GM23248 (cell line): ENCODE measurements around the gene CNOT2. TPM values are rescaled to one million over a fixed set of nuclear protein-coding genes. Genes with fewer than 3 reads are reported as not detected.

Experiments used
- DNase-seq: peaks from one replicate; pipeline ENCODE4 v3.0.0-alpha.2; 2015
- H2AFZ ChIP-seq: fragments of 200-600 bp; sonication (generic); 2 replicates; pipeline ENCODE4 v1.6.1; 2016; ENCODE audit warnings: antibody characterized with exemption
- H3F3A ChIP-seq: fragments of 200-600 bp; sonication (generic); 2 replicates; pipeline ENCODE4 v1.6.1; 2016; ENCODE audit warnings: mild to moderate bottlenecking, antibody characterized with exemption, mixed run types; ENCODE audit not compliant: insufficient read depth
- H3K27ac ChIP-seq: fragments of 200-600 bp; sonication (generic); 2 replicates; pipeline ENCODE4 v1.5.1; 2016; ENCODE audit warnings: mild to moderate bottlenecking
- H3K27me3 ChIP-seq: fragments of 200-600 bp; sonication (generic); replicated peaks from 2 replicates; pipeline ENCODE4 v1.6.1; 2016; ENCODE audit warnings: mild to moderate bottlenecking; ENCODE audit not compliant: insufficient read depth
- H3K36me3 ChIP-seq: fragments of 200-600 bp; sonication (generic); 2 replicates; pipeline ENCODE4 v1.6.1; 2016; ENCODE audit warnings: low read depth, mild to moderate bottlenecking
- H3K4me1 ChIP-seq: fragments of 200-600 bp; sonication (generic); 2 replicates; pipeline ENCODE4 v1.6.1; 2016; ENCODE audit warnings: mild to moderate bottlenecking; ENCODE audit not compliant: insufficient read depth
- H3K4me2 ChIP-seq: fragments of 200-600 bp; sonication (generic); one replicate; pipeline ENCODE4 v1.6.1; 2016; ENCODE audit warnings: mild to moderate bottlenecking; ENCODE audit not compliant: unreplicated experiment
- H3K4me3 ChIP-seq: fragments of 200-600 bp; sonication (generic); 2 replicates; pipeline ENCODE4 v1.5.1; 2016; ENCODE audit warnings: mild to moderate bottlenecking
- H3K79me2 ChIP-seq: fragments of 200-600 bp; sonication (generic); 2 replicates; pipeline ENCODE4 v1.6.1; 2016; ENCODE audit warnings: mild to moderate bottlenecking; ENCODE audit not compliant: insufficient read depth
- H3K9ac ChIP-seq: fragments of 200-600 bp; sonication (generic); 2 replicates; pipeline ENCODE4 v1.6.1; 2016; ENCODE audit warnings: mild to moderate bottlenecking
- H3K9me2 ChIP-seq: fragments of 200-600 bp; sonication (generic); 2 replicates; pipeline ENCODE4 v1.6.1; 2016; ENCODE audit warnings: mixed run types, mild to moderate bottlenecking, moderate library complexity; ENCODE audit not compliant: insufficient read depth
- H3K9me3 ChIP-seq: fragments of 200-600 bp; sonication (generic); one replicate; pipeline ENCODE4 v1.6.1; 2017; ENCODE audit warnings: low read depth
- H4K20me1 ChIP-seq: fragments of 200-600 bp; sonication (generic); 2 replicates; pipeline ENCODE4 v1.6.0; 2016; ENCODE audit not compliant: insufficient read depth
- EZH2 ChIP-seq: fragments of 200-600 bp; sonication (generic); IDR thresholded peaks from 2 replicates; pipeline ENCODE4 v1.6.1; 2018; ENCODE audit warnings: antibody characterized with exemption, mild to moderate bottlenecking; ENCODE audit not compliant: insufficient read depth, poor library complexity, severe bottlenecking
- EZH2phosphoT487 ChIP-seq: fragments of 200-600 bp; sonication (generic); IDR thresholded peaks from 2 replicates; pipeline ENCODE4 v1.6.1; 2018; ENCODE audit warnings: antibody characterized with exemption, moderate library complexity, mild to moderate bottlenecking, low read depth; ENCODE audit not compliant: insufficient read depth
- WGBS, 2 experiments: methylation state at CpG; one replicate each; pipeline ENCODE4 v1.1.6; 2015 to 2017; ENCODE audit warnings: low lambda C conversion rate in 2 of 2, low coverage in 1 of 2; ENCODE audit errors: missing lambda C conversion rate in 2 of 2; 5-methylcytosine and 5-hydroxymethylcytosine counted together
- in situ Hi-C: fragments of 300-500 bp; cut with MboI; formaldehyde crosslinking; loops from 2 replicates; pipeline ENCODE4 v1.15.0; 2020
- polyA plus RNA-seq: library from polyadenylated mRNA; unstranded; fragments of >200 nt; fragmentation: Nextera tagmentation; extraction: Ambion mirVana; gene quantifications from 2 replicates; pipeline ENCODE4 v1.2.1, GENCODE V29; 2016
- total RNA-seq: library from RNA; depleted of rRNA; stranded (reverse); fragments of >200 nt; shearing (Covaris generic); gene quantifications from 2 replicates; pipeline ENCODE4 v1.2.3, GENCODE V29; 2014

The CNOT2 gene
- total and polyA plus RNA-seq, 2 experiments from 2014 or later = 74.3 to 92.4 TPM

DNA sequence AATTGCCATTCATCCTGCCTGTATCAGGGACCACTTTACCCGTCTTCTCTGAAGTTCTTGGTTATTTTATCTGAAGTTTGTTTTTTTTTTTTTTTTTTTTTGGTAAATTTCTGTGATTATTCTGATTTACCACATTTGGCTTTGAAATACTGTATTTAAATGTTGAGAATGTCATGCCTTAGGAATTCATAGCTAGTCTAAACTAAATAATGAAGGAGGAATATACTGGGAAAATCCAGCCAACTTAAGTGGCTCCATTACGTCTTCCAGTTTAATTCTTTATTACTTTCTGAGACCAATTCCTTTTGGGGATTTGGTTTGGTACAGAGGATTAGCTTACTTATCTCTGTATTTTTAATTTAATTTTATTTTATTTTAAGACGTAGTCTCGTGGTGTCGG, 62.6 kb downstream of the CNOT2 start:
- TF ChIP-seq EZH2 = no peak
- TF ChIP-seq EZH2phosphoT487 = no peak
- Histone ChIP-seq H3K4me1 (no peaks in the 10 kb centered on the region), H3K9me3 (no peaks in the 10 kb centered on the region), H3K9me2 (no peaks in the 10 kb centered on the region), H2AFZ (no peak overlapping the region), H3K4me3 (no peak overlapping the region), H3F3A (no peaks in the 10 kb centered on the region), H4K20me1 (no peaks in the 10 kb centered on the region), H3K27ac (no peak overlapping the region), H3K9ac (no peak overlapping the region), H3K4me2 (no peak overlapping the region), H3K36me3 (0 out of 2 replicates have a peak, but pooled peaks cover 4% of the 10 kb centered on the region), H3K79me2 (peaks cover 90% of the 10 kb centered on the region), H3K27me3 (no peaks in the 10 kb centered on the region)
- in situ Hi-C loops = no loop called here
- WGBS, 2 experiments = 88 to 89% methylated on average over 5 of the region's 5 CpGs
- peak; percentile 25 for DNase-seq

DNA sequence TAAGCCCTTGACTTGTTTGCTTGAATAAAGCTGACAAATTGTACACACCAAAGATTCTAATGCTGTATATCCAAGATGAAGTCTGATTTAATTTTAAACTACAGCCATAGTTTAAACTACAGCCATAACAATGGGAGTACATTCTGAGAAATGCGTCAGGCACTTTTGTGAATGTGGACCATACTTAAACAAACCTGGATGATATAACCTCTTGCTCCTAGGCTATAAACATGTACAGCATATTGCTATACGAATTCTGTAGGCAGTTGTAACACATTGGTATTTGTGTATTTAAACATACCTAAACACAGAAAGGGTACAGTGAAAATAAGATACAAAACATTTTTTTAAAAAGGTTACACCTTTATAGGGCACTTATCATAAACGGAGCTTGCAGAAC, 63.4 kb downstream of the CNOT2 start:
- WGBS, 2 experiments = 94 to 95% methylated on average over 3 of the region's 3 CpGs
- Histone ChIP-seq H3K9me3 (no peaks in the 10 kb centered on the region), H3K4me3 (no peak overlapping the region), H3K79me2 (peaks cover 90% of the 10 kb centered on the region), H3K9me2 (no peaks in the 10 kb centered on the region), H3K36me3 (0 out of 2 replicates have a peak, but pooled peaks cover 10% of the 10 kb centered on the region), H3K9ac (no peak overlapping the region), H3K27ac (no peak overlapping the region), H3F3A (no peaks in the 10 kb centered on the region), H3K27me3 (no peaks in the 10 kb centered on the region), H3K4me1 (no peaks in the 10 kb centered on the region), H3K4me2 (no peak overlapping the region), H4K20me1 (no peaks in the 10 kb centered on the region), H2AFZ (no peak overlapping the region)
- in situ Hi-C loops = no loop called here
- DNase-seq = no peak
- no peak for TF ChIP-seq EZH2phosphoT487
- TF ChIP-seq EZH2 = no peak

DNA sequence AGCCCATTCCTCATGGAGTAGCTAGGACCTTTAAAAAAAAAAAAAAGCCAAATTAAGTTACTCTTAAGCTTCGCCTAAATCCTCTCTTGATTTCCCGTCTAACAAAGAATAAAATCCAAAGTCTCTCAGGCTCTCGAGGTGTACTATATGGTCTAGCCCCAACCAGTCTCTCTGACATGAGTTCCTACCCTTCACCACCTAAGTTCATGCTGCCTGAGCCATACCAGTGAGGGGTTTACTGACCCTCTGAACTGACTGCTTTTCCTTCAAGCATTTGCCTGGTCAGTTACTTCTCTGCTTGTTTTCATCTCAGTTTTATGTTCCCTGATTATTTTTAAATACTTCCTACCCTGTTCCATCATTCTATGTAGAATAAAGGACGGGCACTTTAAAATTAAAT, 64.6 kb downstream of the CNOT2 start:
- Histone ChIP-seq H2AFZ (no peak overlapping the region), H3K79me2 (peaks cover 99% of the 10 kb centered on the region), H3K9me3 (no peaks in the 10 kb centered on the region), H3K4me3 (no peak overlapping the region), H3K4me2 (no peak overlapping the region), H3F3A (no peaks in the 10 kb centered on the region), H4K20me1 (no peaks in the 10 kb centered on the region), H3K9me2 (no peaks in the 10 kb centered on the region), H3K27me3 (no peaks in the 10 kb centered on the region), H3K9ac (no peak overlapping the region), H3K27ac (no peak overlapping the region), H3K36me3 (0 out of 2 replicates have a peak, but pooled peaks cover 10% of the 10 kb centered on the region), H3K4me1 (no peaks in the 10 kb centered on the region)
- in situ Hi-C loops = no loop called here
- TF ChIP-seq EZH2phosphoT487 = no peak
- TF ChIP-seq EZH2 = no peak
- DNase-seq = no peak
- WGBS, 2 experiments = 89 to 94% methylated on average over 4 of the region's 4 CpGs

DNA sequence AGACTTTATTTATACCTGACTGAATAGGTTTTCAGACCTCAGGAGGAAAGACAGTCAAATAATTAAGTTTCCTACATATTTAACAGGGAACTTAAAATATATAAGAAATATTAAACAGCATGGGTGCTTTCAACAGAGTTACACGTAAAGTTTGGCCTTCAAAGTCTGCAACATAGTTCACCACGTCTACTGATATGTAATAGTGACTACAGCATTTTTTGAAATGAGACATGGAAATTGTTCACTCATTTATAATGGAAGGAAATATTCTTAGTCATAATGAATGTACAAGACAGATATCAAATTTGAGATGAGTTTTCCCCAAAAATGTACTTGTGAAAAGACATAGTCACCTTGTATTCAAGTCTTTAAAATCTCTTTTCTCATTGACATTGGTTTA, 66.1 kb downstream of the CNOT2 start:
- DNase-seq = peak; percentile 16
- Histone ChIP-seq H3K4me3 (no peak overlapping the region), H2AFZ (no peak overlapping the region), H3K36me3 (0 out of 2 replicates have a peak, but pooled peaks cover 10% of the 10 kb centered on the region), H3K4me2 (no peak overlapping the region), H4K20me1 (no peaks in the 10 kb centered on the region), H3K79me2 (peaks cover 100% of the 10 kb centered on the region), H3K9me2 (no peaks in the 10 kb centered on the region), H3K27me3 (no peaks in the 10 kb centered on the region), H3K9me3 (no peaks in the 10 kb centered on the region), H3F3A (no peaks in the 10 kb centered on the region), H3K27ac (no peak overlapping the region), H3K4me1 (no peaks in the 10 kb centered on the region), H3K9ac (no peak overlapping the region)
- in situ Hi-C loops = no loop called here
- WGBS, 2 experiments = 81 to 89% methylated on average over 2 of the region's 2 CpGs
- TF ChIP-seq EZH2 (no peak), EZH2phosphoT487 (no peak)

DNA sequence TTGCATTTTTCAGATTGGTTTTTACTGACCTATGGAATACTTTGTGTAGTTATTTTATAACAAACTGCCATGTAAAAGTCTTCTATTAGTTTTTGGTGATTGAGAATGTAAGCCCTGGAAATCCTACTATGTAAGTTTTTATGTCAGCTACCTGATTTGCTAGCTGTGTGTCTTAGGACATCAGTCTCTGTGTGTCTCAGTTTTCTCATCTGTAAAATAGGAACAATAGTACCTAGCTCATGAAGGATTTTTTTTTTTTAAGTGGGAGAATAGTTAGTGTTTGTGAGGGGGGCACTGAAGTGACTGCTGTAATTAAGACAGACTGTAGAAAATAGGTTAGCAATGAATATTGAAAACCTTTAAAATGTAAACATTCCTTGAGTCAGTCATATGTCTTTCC, 70.9 kb downstream of the CNOT2 start:
- Histone ChIP-seq H3K4me2 (no peak overlapping the region), H3K9me3 (no peaks in the 10 kb centered on the region), H3K4me3 (no peak overlapping the region), H3K9me2 (no peaks in the 10 kb centered on the region), H2AFZ (no peak overlapping the region), H3K9ac (no peak overlapping the region), H3K36me3 (peaks cover 7% of the 10 kb centered on the region), H3K79me2 (peaks cover 100% of the 10 kb centered on the region), H4K20me1 (no peaks in the 10 kb centered on the region; the same call in 1 of the 2 replicates), H3K4me1 (no peaks in the 10 kb centered on the region), H3K27me3 (no peaks in the 10 kb centered on the region), H3F3A (no peaks in the 10 kb centered on the region), H3K27ac (no peak overlapping the region)
- no peak for DNase-seq
- TF ChIP-seq EZH2phosphoT487 (no peak), EZH2 (no peak)
- in situ Hi-C loops = no loop called here
